B cell (primary cell): ENCODE data around the gene RNASEH1.

Experiments
- CTCF ChIP-seq: fragments of 200-600 bp; IDR thresholded peaks from one replicate; pipeline ENCODE4 v1.8.0; 2022; ENCODE audit warnings: antibody characterized with exemption, mild to moderate bottlenecking
- EZH2 ChIP-seq: IDR thresholded peaks from 2 replicates; pipeline ENCODE4 v1.6.1; 2012; ENCODE audit warnings: borderline replicate concordance, low read depth, mild to moderate bottlenecking, moderate library complexity, low read length; ENCODE audit not compliant: insufficient read depth, poor library complexity, severe bottlenecking

DNA sequence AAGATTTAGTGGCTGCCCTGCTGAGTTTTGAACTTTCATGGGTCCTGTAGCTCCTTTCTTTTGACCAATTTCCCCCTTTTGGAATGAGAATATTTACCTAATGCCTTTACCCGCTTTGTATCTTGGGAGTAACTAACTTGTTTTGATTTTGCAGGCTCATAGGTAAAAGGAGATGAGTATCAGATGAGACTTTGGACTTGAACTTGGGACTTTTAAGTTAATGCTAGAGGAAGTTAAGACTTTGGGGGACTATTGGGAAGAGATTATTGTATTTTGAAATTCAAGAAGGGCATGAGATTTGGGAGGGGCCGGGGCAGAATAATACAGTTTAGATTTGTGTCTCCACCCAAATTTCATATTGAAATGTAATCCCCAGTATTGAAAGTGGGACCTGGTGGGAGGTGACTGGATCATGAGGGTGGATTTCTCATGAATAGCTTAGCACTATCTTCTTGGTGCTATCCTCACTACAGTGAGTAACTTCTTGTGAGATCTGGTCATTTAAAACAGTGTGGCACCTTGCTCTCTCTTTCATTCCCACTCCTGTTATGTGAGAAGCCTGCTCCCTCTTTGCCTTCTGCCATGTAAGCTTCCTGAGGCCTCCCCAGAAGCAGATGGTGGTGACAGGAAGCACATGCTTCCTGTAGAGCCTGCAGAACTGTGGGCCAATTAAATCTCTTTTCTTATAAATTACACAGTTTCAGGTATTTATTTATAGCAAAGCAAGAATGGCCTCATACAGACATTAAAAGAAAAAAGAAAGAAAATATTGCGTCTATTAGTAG lies 44.9 kb downstream of the RNASEH1 start:
- TF ChIP-seq CTCF, result no peak
- no peak for TF ChIP-seq EZH2
